ENCODE results near the gene PUS7.

- no peak for TF ChIP-seq EZH2phosphoT487 (IDR thresholded peaks at IDR 0.05; ENCODE audit: insufficient read depth, low read depth)
- no peak for TF ChIP-seq EZH2 (IDR thresholded peaks at IDR 0.05; ENCODE audit: insufficient read depth, poor library complexity, severe bottlenecking)
Measured at GRCh38 chr7:105489409-105489808, 32.7 kb downstream of the PUS7 start.
